GM12878 (cell line): ENCODE results near the gene SENP8. TPM values are rescaled to one million over a fixed set of nuclear protein-coding genes. Genes with fewer than 3 reads are reported as not detected.

ENCODE experiments used
- ATAC-seq: fragments of 200-7000 bp; cut with Tn5 transposase; 3 replicates; pipeline ENCODE4 v1.9.1; 2020; ENCODE audit warnings: mild to moderate bottlenecking, moderate library complexity
- BruUV-seq: library from RNA; stranded (reverse); fragments of 400-500 nt; replicated peaks from 2 replicates; lab custom pipeline; 2021; lab: Mats Ljungman, UMichigan
- CTCF ChIA-PET: fragments of 300-600 bp; sonication (Branson Sonifier 250); formaldehyde crosslinking; extraction: SDS; loops from one replicate; lab custom pipeline; 2021; ENCODE audit warnings: inconsistent platforms; lab: Yijun Ruan, JAX
- POLR2A ChIA-PET: fragments of 350-600 bp; formaldehyde crosslinking; extraction: SDS; loops from one replicate; lab custom pipeline; 2021; ENCODE audit warnings: inconsistent platforms; lab: Charles Lee
- RAD21 ChIA-PET: fragments of 300-600 bp; sonication (Branson Sonifier 250); formaldehyde crosslinking; loops from one replicate; lab custom pipeline; 2023; ENCODE audit warnings: antibody characterized with exemption; ENCODE audit not compliant: unreplicated experiment; lab: Charles Lee
- SMC1A ChIA-PET: fragments of 300-600 bp; sonication (Branson Sonifier 250); formaldehyde crosslinking; loops from one replicate; lab custom pipeline; 2023; ENCODE audit not compliant: unreplicated experiment, uncharacterized antibody; lab: Charles Lee
- DNase-seq: peaks from one replicate; pipeline ENCODE4 v3.0.0-alpha.2; 2011; ENCODE audit warnings: low read depth, low spot score
- FAIRE-seq: peaks from 3 replicates; lab custom pipeline; 2011; peaks lifted over from hg19 to GRCh38; lab: Jason Lieb, UNC
- H2AFZ ChIP-seq: 2 replicates; pipeline ENCODE4 v1.6.0; 2011; ENCODE audit warnings: low read depth, low read length, control low read depth; ENCODE audit not compliant: control insufficient read depth
- H3K27ac ChIP-seq: 2 replicates; pipeline ENCODE4 v1.5.1; 2011; ENCODE audit warnings: control low read depth; ENCODE audit not compliant: control insufficient read depth, insufficient read depth
- H3K27me3 ChIP-seq, 2 experiments: replicated peaks in 1 of 2; 2 replicates each; pipeline versions ENCODE4 v1.6.0 to v1.6.1; 2011; ENCODE audit warnings: low read length in 1 of 2; ENCODE audit not compliant: control insufficient read depth in 2 of 2, insufficient read depth in 2 of 2
- H3K36me3 ChIP-seq, 2 experiments: 2 replicates each; pipeline ENCODE4 v1.5.1; 2011; ENCODE audit warnings: low read length in 1 of 2; ENCODE audit not compliant: control insufficient read depth in 2 of 2, insufficient read depth in 2 of 2
- H3K4me1 ChIP-seq: 2 replicates; pipeline ENCODE4 v1.6.1; 2011; ENCODE audit warnings: mild to moderate bottlenecking, low read length, moderate library complexity, mixed read lengths; ENCODE audit not compliant: control insufficient read depth, insufficient read depth
- H3K4me2 ChIP-seq: 2 replicates; pipeline ENCODE4 v1.6.0; 2011; ENCODE audit warnings: control low read depth; ENCODE audit not compliant: control insufficient read depth, insufficient read depth
- H3K4me3 ChIP-seq: fragments of 200-600 bp; sonication (generic); 2 replicates; pipeline ENCODE4 v1.5.1; 2016
- H3K79me2 ChIP-seq: 2 replicates; pipeline ENCODE4 v1.6.0; 2011; ENCODE audit warnings: low read length; ENCODE audit not compliant: control insufficient read depth, insufficient read depth
- H3K9ac ChIP-seq: 2 replicates; pipeline ENCODE4 v1.8.0; 2011; ENCODE audit warnings: low read length, control low read depth, mixed read lengths; ENCODE audit not compliant: control insufficient read depth, insufficient read depth
- H3K9me3 ChIP-seq: replicated peaks from 3 replicates; pipeline ENCODE4 v1.5.1; 2011; ENCODE audit warnings: mild to moderate bottlenecking, low read length; ENCODE audit not compliant: control insufficient read depth, insufficient read depth
- H4K20me1 ChIP-seq: 2 replicates; pipeline ENCODE4 v1.6.0; 2011; ENCODE audit not compliant: control insufficient read depth, insufficient read depth
- CEBPB ChIP-seq, 2 experiments: fragments of 150-350 bp in 1 of 2; IDR thresholded peaks; 2 replicates each; pipeline ENCODE4 v1.6.1; 2012 to 2014; ENCODE audit warnings: low read depth in 2 of 2, low read length in 2 of 2, borderline replicate concordance in 1 of 2, inconsistent platforms in 1 of 2
- CEBPZ ChIP-seq: fragments of 150-350 bp; IDR thresholded peaks from 2 replicates; pipeline ENCODE4 v1.6.1; 2016; ENCODE audit warnings: low read depth, low read length
- EZH2 ChIP-seq: IDR thresholded peaks from 2 replicates; pipeline ENCODE4 v1.6.1; 2012; ENCODE audit warnings: low read depth, mild to moderate bottlenecking, control low read depth, inconsistent platforms, low read length, borderline replicate concordance; ENCODE audit not compliant: control insufficient read depth
- FOS ChIP-seq: IDR thresholded peaks from 3 replicates; pipeline ENCODE4 v1.6.1; 2011; ENCODE audit warnings: borderline replicate concordance; ENCODE audit not compliant: insufficient read length; ENCODE audit errors: extremely low read depth
- HCFC1 ChIP-seq: fragments of 150-350 bp; IDR thresholded peaks from 2 replicates; pipeline ENCODE4 v1.6.1; 2014; ENCODE audit warnings: low read length
- JUND ChIP-seq: IDR thresholded peaks from 2 replicates; pipeline ENCODE4 v1.6.1; 2012; ENCODE audit warnings: low read depth, mild to moderate bottlenecking, low read length, improper control_type of control experiment, moderate library complexity
- MTA2 ChIP-seq: fragments of 450-650 bp; IDR thresholded peaks from 2 replicates; pipeline ENCODE4 v1.6.1; 2016; ENCODE audit warnings: low read depth, mild to moderate bottlenecking, moderate library complexity
- POU2F2 ChIP-seq: IDR thresholded peaks from 3 replicates; pipeline ENCODE4 v1.6.1; 2011; ENCODE audit warnings: low read depth, mild to moderate bottlenecking, low read length, borderline replicate concordance
- PRDM15 ChIP-seq: fragments of 450-650 bp; formaldehyde crosslinking; IDR thresholded peaks from 2 replicates; pipeline ENCODE4 v1.4.0; 2020; ENCODE audit warnings: mild to moderate bottlenecking, moderate library complexity
- RAD21 ChIP-seq: IDR thresholded peaks from 2 replicates; pipeline ENCODE4 v1.6.1; 2011; ENCODE audit warnings: mild to moderate bottlenecking, low read depth, low read length, moderate library complexity; ENCODE audit not compliant: insufficient read depth
- RCOR1 ChIP-seq: conservative IDR thresholded peaks from 2 replicates; pipeline ENCODE4 v1.6.1; 2012; ENCODE audit warnings: low read depth, low read length, improper control_type of control experiment
- RUNX3 ChIP-seq: IDR thresholded peaks from 2 replicates; pipeline ENCODE4 v1.6.1; 2012; ENCODE audit warnings: low read length, inconsistent platforms
- SMC3 ChIP-seq: IDR thresholded peaks from 2 replicates; pipeline ENCODE4 v1.6.1; 2011; ENCODE audit warnings: low read length, improper control_type of control experiment, borderline replicate concordance
- STAT3 ChIP-seq: IDR thresholded peaks from 2 replicates; pipeline ENCODE4 v1.6.1; 2011; ENCODE audit warnings: low read depth, low read length, improper control_type of control experiment
- TCF3 ChIP-seq: IDR thresholded peaks from 2 replicates; pipeline ENCODE4 v1.6.1; 2012; ENCODE audit warnings: low read depth, mild to moderate bottlenecking, low read length, borderline replicate concordance; ENCODE audit not compliant: insufficient read depth
- ZNF384 ChIP-seq: IDR thresholded peaks from 2 replicates; pipeline ENCODE4 v1.6.1; 2012; ENCODE audit warnings: low read depth, mild to moderate bottlenecking, low read length, improper control_type of control experiment, borderline replicate concordance
- WGBS: methylation state at CpG from one replicate; pipeline ENCODE4 v1.1.6; 2016; ENCODE audit warnings: low lambda C conversion rate; ENCODE audit not compliant: insufficient replicate concordance, insufficient coverage; ENCODE audit errors: missing lambda C conversion rate; 5-methylcytosine and 5-hydroxymethylcytosine counted together
- in situ Hi-C: fragments of 300-500 bp; cut with MboI; formaldehyde crosslinking; loops from 9 replicates; pipeline ENCODE4 v1.14.3; 2018; ENCODE audit warnings: mixed read lengths
- intact Hi-C: fragments of 100-400 bp; cut with micrococcal nuclease; formaldehyde crosslinking; loops from one replicate; pipeline ENCODE4 v1.14.2; 2022; ENCODE audit not compliant: unreplicated experiment
- polyA plus RNA-seq, 11 experiments: library from polyadenylated mRNA; depleted of rRNA in 4 of 11; unstranded in 6 of 11; stranded (reverse) in 5 of 11; fragments of >200 nt; fragmentation: Nextera tagmentation in 4 of 11; fragmentation: Illumina TruSeq in 1 of 11; extraction: Ambion mirVana in 4 of 11; extraction: Trizol in 1 of 11; gene quantifications; 1 replicate in 1 of 11; 2 replicates in 10 of 11; pipeline versions ENCODE4 v1.2.1 to v1.2.3, GENCODE V29; 2011 to 2016; ENCODE audit warnings: inconsistent platforms in 2 of 11, missing spikeins in 2 of 11, low read depth in 1 of 11
- total RNA-seq, 4 experiments: library from RNA; depleted of rRNA in 3 of 4; stranded (reverse); fragments of >200 nt in 3 of 4; fragmentation: Illumina TruSeq in 1 of 4; extraction: Trizol in 1 of 4; gene quantifications; 2 replicates each; pipeline versions ENCODE4 v1.2.1 to v1.2.3, GENCODE V29; 2013 to 2021

The SENP8 gene
- total and polyA plus RNA-seq, 10 of the 15 experiments (the other 5 are each of a cell fraction or from before 2014, with no cell fraction given), result 0.87 to 5.6 (median 2.2) TPM

GRCh38 chr15:72169921-72170611, 51.9 kb downstream of the SENP8 start:
- in situ Hi-C loops, result no loop called here
- no peak for FAIRE-seq

More at GRCh38 chr15:72169921-72170611, 51.9 kb downstream of the SENP8 start:
- intact Hi-C loops, result no loop called here
- Histone ChIP-seq H3K27ac (no peak overlapping the region), H3K9ac (no peak overlapping the region), H3K9me3 (no peaks in the 10 kb centered on the region), H2AFZ (no peak overlapping the region), H3K79me2 (no peaks in the 10 kb centered on the region), H3K27me3 (peaks cover 0 to 2% of the 10 kb centered on the region in 2 experiments; a peak in 2 of 4 replicates), H3K36me3 (no peaks in the 10 kb centered on the region), H3K4me3 (no peak overlapping the region), H3K4me2 (no peak overlapping the region), H4K20me1 (no peaks in the 10 kb centered on the region), H3K4me1 (no peaks in the 10 kb centered on the region; the same call in 1 of the 2 replicates)
- WGBS, result 69% methylated on average over 16 of the region's 16 CpGs
- ChIA-PET POLR2A (no interaction called here), RAD21 (no interaction called here), SMC1A (no interaction called here), CTCF (no interaction called here)
- DNase-seq, result no peak
- no TSS peak for BruUV-seq
- ATAC-seq, result no peak
- TF ChIP-seq CEBPB (IDR thresholded peaks at IDR 0.05; ENCODE audit: borderline replicate concordance in 1 of 2, low read depth in 2 of 2, low read length in 2 of 2), result no peak
- no peak for TF ChIP-seq POU2F2
- TF ChIP-seq MTA2, result no peak
- no peak for TF ChIP-seq ZNF384
- TF ChIP-seq STAT3, result no peak
- TF ChIP-seq RAD21, result no peak
- TF ChIP-seq HCFC1, result no peak
- no peak for TF ChIP-seq CEBPZ
- TF ChIP-seq SMC3, result no peak
- no peak for TF ChIP-seq RCOR1
- no peak for TF ChIP-seq JUND
- TF ChIP-seq TCF3, result no peak
- no peak for TF ChIP-seq EZH2
- TF ChIP-seq RUNX3, result no peak
- no peak for TF ChIP-seq FOS
- no peak for TF ChIP-seq PRDM15
